DMS79 treated with DMSO at 0.1 percent for 48 hours (cell line): ENCODE results near the gene ATG4B.

Source experiments
- DNase-seq: peaks from one replicate; lab custom pipeline; 2025; lab: John Stamatoyannopoulos, UW

ATG4B gene

DNA sequence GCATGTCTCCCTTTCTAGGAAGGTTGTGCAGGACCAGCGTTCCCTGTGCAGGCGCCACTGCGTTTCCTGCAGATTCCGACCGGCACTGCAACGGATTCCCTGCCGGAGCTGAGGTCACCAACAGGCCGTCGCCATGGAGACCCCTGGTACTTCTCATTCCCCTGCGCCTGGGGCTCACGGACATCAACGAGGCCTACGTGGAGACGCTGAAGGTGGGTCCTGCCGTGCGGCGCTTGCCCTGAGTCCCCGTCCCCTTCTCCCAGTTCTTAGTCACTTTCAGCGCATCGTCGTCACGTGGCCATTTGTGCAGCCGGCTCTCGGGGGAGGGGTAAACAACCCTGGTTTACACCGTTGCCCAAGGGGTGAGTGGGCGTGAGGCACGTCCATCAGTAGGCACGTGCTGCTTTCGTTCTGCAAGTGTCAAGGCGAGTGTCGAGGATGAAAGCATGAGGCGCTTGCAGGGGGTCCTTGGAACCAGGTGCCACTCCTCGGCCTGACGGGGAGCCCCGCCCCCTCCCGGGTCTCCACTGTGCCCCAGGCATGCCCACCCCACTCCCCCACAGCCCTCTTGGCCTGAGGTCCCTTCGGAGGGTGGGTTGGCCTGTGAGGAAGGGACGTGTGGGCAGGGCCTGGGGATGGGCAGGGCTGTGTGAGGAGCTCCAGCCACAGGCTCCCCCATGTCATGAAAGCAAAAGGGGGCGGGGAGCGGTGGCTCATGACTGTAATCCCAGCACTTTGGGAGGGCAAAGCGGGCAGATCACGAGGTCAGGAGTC is 29.3 kb downstream of the ATG4B start:
- DNase-seq = no peak

GRCh38 chr2:241668354-241668753 is 30.9 kb downstream of the ATG4B start:
- no peak for DNase-seq

- DNase-seq = no peak
Measured at GRCh38 chr2:241668839-241669238, 31.3 kb downstream of the ATG4B start.

GRCh38 chr2:241670333-241671110 is 33.0 kb downstream of the ATG4B start:
- DNase-seq = no peak

DNA sequence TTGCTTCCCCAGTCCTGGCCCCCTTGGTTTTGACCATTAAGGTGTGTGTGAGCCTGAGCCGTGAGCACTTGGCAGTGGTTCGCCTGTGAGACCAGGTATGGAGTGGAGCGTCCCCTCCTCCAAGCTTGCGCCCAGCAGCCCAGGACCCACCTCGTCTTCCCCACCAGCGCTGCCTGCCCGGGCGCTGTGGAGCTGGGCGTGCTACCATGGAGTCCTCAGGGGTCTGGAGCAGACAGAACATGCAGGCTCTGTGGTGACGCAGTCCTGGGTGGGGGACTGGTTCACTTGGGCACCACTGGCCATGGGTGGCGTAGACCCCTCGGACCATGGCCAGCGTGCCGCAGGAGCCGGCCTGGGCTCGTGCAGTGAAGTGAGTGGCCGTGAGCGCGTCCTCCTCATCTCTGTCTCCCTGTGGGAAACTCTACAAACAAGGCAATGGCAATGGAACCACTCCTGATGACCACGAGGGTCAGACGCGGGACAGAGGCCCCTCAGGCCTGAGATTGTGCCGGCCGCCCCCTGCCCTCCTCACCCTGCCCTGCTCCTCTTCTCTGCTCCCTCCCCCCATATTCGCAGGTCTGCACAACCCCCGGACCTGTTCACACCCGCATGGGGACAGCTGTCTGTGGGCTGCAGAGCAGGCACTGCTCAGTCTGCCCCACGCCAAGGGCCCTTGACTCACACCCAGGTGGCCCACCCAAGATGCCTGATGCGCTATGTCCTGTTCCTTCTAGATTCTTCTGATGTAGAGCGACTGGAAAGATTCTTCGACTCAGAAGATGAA is 34.2 kb downstream of the ATG4B start:
- no peak for DNase-seq

DNA sequence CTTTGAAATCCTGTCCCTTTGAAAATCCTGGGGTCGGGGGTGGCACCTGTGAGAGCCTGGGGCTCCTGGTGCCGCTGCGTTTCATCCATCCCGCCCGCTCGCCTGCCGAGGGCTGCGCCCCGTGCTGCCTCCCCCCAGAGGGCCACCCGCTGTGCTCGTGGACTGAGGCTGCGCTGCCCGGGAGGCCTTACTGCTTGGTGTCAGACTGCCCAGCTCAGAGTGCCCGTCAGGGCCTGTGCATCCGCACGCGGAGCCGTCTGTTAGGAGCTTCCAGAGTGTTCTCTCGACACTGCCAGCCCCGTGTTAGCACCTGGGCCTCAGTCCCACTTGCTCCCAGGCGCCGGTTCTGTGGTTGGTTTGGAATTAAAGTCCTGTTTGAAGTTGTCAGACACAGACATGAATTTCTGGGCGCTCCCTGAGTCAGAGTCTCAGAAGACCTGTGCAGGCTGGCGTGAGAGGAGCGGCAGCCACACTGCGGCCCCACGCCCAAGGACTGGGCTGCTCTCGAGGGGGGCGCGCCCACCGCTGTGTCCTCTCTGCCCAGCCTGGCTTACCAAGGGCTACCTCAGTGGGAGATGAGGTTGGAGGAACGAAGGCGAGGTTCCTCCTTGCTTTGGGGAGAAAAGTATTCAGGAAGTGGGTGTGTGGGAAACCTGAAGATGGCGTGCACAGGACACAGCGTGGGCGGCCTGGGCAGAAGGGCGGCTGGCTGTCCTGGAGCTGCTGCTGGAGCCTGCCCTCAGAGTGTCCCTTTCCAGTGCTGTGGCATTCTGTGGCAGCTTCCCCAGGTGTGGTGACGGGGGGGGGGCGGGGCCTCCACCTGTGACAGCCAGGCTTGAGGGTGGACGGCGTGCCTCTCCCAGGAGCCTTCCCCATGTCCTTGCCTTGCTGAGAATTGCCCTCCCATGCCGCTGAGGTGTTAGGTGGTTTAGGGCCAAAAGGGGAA is 35.0 kb downstream of the ATG4B start:
- no peak for DNase-seq

DNA sequence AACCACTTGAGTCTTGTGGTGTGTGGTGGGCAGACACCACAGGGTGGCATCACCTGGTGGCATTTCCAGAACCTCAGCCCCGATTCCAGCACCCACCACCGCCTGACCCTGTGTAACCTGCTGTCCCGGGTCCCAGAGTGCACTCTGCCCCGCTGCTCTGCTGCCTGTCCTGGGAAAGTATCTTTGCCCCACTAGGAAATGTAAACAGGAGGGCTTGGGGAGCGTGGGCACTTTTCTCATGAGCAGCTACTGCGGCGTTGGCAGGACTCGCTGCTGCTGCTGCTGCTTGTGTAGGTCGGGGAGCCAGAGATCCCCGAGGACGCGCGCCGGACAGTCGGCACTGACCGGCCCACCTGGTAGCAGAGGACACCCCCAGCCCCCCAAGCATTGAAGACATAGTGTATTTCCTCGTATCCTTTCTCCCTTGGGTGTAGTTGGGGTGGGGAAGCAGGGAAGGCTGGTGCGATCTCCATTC is 35.7 kb downstream of the ATG4B start:
- no peak for DNase-seq

- no peak for DNase-seq
Measured at GRCh38 chr2:241673797-241674725, 36.6 kb downstream of the ATG4B start.

GRCh38 chr2:241675885-241676284 is 38.4 kb downstream of the ATG4B start:
- DNase-seq = no peak

DNA sequence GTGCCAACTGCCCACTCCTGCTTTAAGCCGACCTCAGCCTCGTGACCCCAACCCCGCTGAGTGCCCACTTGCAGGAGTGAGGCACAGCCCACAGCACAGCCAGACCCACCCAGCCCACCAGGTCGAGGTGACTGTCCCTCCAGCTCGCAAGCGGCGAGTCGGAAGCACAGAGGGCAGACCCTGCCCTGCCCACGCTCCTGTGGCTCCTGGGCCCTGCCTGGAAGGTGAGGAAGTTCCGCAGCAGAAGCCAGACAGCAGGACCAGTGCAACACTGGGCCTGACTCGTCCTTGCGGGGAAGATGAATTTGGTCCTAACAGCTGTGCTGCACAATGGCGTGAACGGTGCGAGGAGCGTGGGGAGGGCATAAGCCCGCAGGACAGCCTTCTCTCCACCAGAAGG is 39.2 kb downstream of the ATG4B start:
- no peak for DNase-seq

DNA sequence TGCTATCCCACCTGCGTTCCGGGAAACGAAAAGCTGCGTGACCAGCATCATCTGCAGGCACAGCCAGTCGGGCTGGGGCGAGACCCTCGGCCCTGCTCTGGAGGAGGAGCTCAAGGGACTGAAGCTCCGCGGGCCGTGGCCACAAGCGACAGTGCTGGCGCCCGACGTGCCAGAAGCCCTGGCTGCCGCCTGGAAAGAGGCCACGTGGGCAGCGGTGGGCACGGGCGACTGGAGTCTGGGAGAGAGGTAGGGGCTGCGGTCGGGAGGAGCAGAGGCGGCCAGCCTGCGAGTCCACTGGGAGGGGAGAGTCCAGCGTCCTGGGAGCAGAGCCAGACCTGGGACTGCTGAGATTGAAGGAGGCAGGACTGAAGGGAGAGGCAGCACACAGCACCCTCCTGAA is 39.9 kb downstream of the ATG4B start:
- DNase-seq = no peak

GRCh38 chr2:241678307-241678706 is 40.8 kb downstream of the ATG4B start:
- no peak for DNase-seq

- DNase-seq = no peak
Measured at GRCh38 chr2:241678784-241679540, 41.5 kb downstream of the ATG4B start.

DNA sequence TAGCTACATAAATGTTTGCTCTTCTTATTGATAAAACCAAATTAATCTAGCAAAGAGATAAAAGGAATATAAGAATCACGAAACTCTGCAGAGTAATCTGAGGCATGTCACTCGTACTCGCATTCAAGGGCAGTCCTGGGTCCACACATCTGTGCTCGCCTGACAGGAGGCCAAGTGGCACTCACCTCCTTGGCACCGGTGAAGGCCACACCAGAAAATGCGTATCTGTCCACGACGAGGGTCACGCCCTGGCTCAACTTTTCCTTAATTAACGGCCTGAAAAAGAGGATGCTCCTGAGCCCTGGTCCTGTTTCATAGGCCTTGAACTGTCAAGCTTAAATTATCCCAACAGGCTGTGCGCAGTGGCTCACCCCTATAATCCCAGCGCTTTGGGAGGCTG is 42.6 kb downstream of the ATG4B start:
- no peak for DNase-seq

GRCh38 chr2:241680827-241681599 is 43.5 kb downstream of the ATG4B start:
- DNase-seq = no peak

DNA sequence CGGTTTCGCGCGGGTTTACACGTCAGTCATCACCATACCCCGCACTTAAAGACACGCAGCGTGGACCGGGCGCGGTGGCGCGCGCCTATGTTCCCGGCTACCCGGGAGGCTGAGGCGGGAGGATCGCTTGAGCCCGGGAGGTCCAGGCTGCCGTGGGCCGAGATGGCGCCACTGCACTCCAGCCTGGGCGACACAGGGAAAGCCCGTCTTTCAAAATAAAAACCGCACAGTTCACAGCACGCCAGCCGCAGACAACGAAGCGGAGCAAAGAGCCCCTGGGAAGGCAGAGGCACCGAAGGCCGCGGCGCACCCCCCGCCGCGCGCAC is 48.8 kb downstream of the ATG4B start:
- DNase-seq = no peak

GRCh38 chr2:241686650-241687425 is 49.3 kb downstream of the ATG4B start, which contains the start of gene DTYMK:
DTYMK (minus strand) TSS chr2:241686815; CDS start chr2:241686783, 32 bp downstream.
- peak; percentile 91 for DNase-seq

DNA sequence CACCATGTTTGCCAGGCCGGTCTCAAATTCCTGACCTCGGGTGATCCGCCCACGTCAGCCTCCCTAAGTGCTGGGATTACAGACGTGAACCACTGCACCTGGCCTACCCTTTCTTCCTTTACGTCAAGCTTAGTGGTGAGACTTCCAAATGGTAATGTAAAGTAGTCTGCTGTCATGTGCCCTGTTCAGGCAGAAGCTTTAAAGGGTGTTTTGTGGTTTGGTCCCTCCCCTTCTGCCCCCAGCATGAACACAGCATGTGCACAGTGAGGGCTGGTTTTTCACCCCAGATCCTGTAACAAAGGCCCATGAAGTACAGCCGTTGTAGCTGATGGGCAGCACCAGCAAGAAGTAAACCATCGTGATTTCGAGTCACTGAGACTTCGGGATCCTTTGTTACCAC is 51.8 kb downstream of the ATG4B start:
- DNase-seq = no peak
